ENCODE measurements around the gene KIF16B. TPM values are rescaled to one million over a fixed set of nuclear protein-coding genes. Genes with fewer than 3 reads are reported as not detected.

The KIF16B gene
- total RNA-seq, 1 experiment from 2014 or later, result 7.0 TPM

DNA sequence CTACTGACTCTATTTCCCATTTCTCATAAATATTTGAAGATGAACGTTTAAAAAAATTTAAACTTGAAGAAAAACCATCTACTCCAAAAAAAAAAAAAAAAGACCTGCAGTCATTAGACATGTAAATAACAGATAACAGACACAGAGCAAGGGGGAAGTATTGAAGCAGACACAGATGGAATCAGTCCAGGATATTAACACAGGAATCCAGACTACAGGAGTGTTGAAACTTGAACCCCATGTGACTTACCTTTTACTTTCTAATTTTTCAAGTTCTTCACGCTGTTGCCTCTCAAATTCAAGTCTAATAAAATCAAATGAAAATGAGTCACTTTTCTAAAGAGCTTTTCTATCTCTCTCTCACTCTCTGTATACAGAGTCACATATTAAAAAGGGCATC lies 191.8 kb downstream of the KIF16B start (continued):
- no peak for TF ChIP-seq RAD21 (IDR thresholded peaks at IDR 0.05; ENCODE audit: low read depth)

DNA sequence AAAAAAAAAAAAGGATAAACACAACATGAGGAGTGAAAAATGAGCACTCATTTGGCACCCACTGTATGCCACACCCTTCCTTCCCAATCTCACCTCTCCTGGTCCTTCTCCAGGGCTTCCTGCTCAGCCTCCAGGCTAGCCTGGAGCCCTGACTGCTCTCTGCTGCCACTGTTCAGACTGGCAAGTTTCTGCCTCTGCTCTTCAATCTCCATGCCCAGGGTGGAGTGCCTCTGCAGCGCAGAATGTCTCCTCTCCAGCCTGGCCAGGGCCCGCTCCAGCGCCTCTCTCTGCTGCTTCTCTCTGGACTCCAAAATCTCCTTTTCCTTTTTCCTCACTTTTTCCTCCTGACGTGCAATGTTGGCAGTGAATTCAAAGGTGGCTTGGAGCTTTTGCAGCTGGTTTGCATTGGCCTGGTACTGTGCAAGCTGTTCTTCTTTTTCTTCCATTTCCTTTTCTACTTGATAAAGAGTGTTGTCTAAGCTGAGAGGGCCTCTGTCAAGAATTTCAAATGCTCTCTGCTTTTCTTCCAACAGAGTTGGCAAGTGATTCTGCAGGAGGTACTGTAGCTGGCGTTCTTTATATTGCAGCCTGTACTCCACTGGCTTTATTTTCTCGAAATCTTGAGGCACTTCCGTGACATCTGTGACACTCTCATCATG lies 194.4 kb downstream of the KIF16B start:
- ATAC-seq, result no peak
- no peaks in the 10 kb centered on the region for H3K9me2 ChIP-seq (ENCODE audit: insufficient read depth)
- H3K79me2 ChIP-seq (ENCODE audit: insufficient read depth, low read length), result no peaks in the 10 kb centered on the region
- no peak for DNase-seq (ENCODE audit: low read depth, low spot score)
- RAD21 ChIA-PET (ENCODE audit: low non-redundant PET in 1 of 2, low total read pairs in 2 of 2, uncharacterized antibody in 2 of 2, unreplicated experiment in 2 of 2), result no interaction called here
- no peaks in the 10 kb centered on the region for H4K20me1 ChIP-seq (ENCODE audit: insufficient read depth)
- POLR2A ChIA-PET, result no interaction called here
- H3K9me3 ChIP-seq (ENCODE audit: control insufficient read depth in 1 of 2, insufficient read depth in 1 of 2, low read depth in 1 of 2, low read length in 2 of 2), result no peaks in the 10 kb centered on the region
- TF ChIP-seq FOSL1 (IDR thresholded peaks at IDR 0.05; ENCODE audit: low read depth) (no peak), ELF1 (IDR thresholded peaks at IDR 0.05; ENCODE audit: borderline replicate concordance, low read depth) (no peak), CEBPB (IDR thresholded peaks at IDR 0.05; ENCODE audit: low read depth) (no peak), YY1 (IDR thresholded peaks at IDR 0.05; ENCODE audit: extremely low read depth, insufficient replicate concordance, low read depth, low read length) (no peak)
- no peaks in the 10 kb centered on the region for H3K4me1 ChIP-seq (ENCODE audit: control insufficient read depth in 1 of 2, insufficient read depth in 2 of 2, low read length in 2 of 2)
- H3K36me3 ChIP-seq (ENCODE audit: control insufficient read depth in 1 of 2, insufficient read depth in 2 of 2, low read length in 2 of 2), result no peaks in the 10 kb centered on the region
- CTCF ChIA-PET, result no interaction called here
- intact Hi-C loops (cut with micrococcal nuclease), result no loop called here
- no peak overlapping the region for H3K4me3 ChIP-seq (replicated peaks in 1 of 2; ENCODE audit: low read depth in 1 of 2, low read length in 2 of 2)
- no peak overlapping the region for H3K4me2 ChIP-seq (ENCODE audit: low read length)
- no peak overlapping the region for H3K27ac ChIP-seq (ENCODE audit: low read depth, low read length)
- H3K27me3 ChIP-seq (ENCODE audit: insufficient read depth, low read length), result no peaks in the 10 kb centered on the region
- no peak overlapping the region for H3K9ac ChIP-seq (ENCODE audit: low read length)
- H2AFZ ChIP-seq (ENCODE audit: low read depth, low read length, poor library complexity, severe bottlenecking), result no peak overlapping the region
- no TSS peak for BruUV-seq (replicated peaks)

DNA sequence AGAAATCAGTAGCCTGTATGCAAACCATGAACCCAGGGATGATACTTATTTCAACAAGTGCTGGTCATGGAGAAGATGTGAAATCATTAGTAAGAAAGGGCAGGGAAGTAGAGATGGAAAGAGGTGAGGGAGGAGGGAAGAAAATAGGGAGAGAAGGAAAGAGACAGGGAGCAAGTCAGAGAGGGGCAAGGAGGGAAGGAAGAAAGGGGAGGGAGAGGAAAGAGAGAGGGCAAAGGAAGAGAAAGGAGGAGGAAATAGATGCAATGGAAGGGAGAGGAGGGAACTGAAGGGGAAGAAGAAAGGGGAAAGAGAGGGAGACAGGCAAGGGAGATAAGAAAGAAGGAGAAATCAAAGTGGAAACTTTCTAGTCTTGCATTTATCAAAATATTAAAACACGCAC lies 195.1 kb downstream of the KIF16B start:
- ATAC-seq (no peak), DNase-seq (ENCODE audit: low read depth, low spot score) (no peak)
- no peaks in the 10 kb centered on the region for H3K9me2 ChIP-seq (ENCODE audit: insufficient read depth)
- TF ChIP-seq ELF1 (IDR thresholded peaks at IDR 0.05; ENCODE audit: borderline replicate concordance, low read depth) (no peak), EZH2 (IDR thresholded peaks at IDR 0.05) (no peak), CBX3 (IDR thresholded peaks at IDR 0.05; ENCODE audit: low read depth) (no peak), SP1 (IDR thresholded peaks at IDR 0.05; ENCODE audit: low read depth) (no peak), EGR1 (IDR thresholded peaks at IDR 0.05; ENCODE audit: low read depth) (no peak), YY1 (IDR thresholded peaks at IDR 0.05; ENCODE audit: extremely low read depth, insufficient replicate concordance, low read depth, low read length) (no peak)
- TF ChIP-seq, protein P1, sequence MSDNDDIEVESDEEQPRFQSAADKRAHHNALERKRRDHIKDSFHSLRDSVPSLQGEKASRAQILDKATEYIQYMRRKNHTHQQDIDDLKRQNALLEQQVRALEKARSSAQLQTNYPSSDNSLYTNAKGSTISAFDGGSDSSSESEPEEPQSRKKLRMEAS (IDR thresholded peaks at IDR 0.05), result no peak
- no peaks in the 10 kb centered on the region for H4K20me1 ChIP-seq (ENCODE audit: insufficient read depth)
- no peaks in the 10 kb centered on the region for H3K9me3 ChIP-seq (ENCODE audit: control insufficient read depth in 1 of 2, insufficient read depth in 1 of 2, low read depth in 1 of 2, low read length in 2 of 2)
- H3K27me3 ChIP-seq (ENCODE audit: insufficient read depth, low read length), result no peaks in the 10 kb centered on the region
- H3K27ac ChIP-seq (ENCODE audit: low read depth, low read length), result no peak overlapping the region
- intact Hi-C loops (cut with micrococcal nuclease), result no loop called here
- ChIA-PET CTCF (no interaction called here), RAD21 (ENCODE audit: low non-redundant PET in 1 of 2, low total read pairs in 2 of 2, uncharacterized antibody in 2 of 2, unreplicated experiment in 2 of 2) (no interaction called here), POLR2A (no interaction called here)
- no peaks in the 10 kb centered on the region for H3K4me1 ChIP-seq (ENCODE audit: control insufficient read depth in 1 of 2, insufficient read depth in 2 of 2, low read length in 2 of 2)
- no peak overlapping the region for H2AFZ ChIP-seq (ENCODE audit: low read depth, low read length, poor library complexity, severe bottlenecking)
- H3K4me3 ChIP-seq (replicated peaks in 1 of 2; ENCODE audit: low read depth in 1 of 2, low read length in 2 of 2), result no peak overlapping the region
- BruUV-seq (replicated peaks), result no TSS peak
- H3K79me2 ChIP-seq (ENCODE audit: insufficient read depth, low read length), result no peaks in the 10 kb centered on the region
- H3K9ac ChIP-seq (ENCODE audit: low read length), result no peak overlapping the region
- no peak overlapping the region for H3K4me2 ChIP-seq (ENCODE audit: low read length)
- H3K36me3 ChIP-seq (ENCODE audit: control insufficient read depth in 1 of 2, insufficient read depth in 2 of 2, low read length in 2 of 2), result no peaks in the 10 kb centered on the region
